ENCODE measurements around the gene DDX25.

DDX25 gene

DNA sequence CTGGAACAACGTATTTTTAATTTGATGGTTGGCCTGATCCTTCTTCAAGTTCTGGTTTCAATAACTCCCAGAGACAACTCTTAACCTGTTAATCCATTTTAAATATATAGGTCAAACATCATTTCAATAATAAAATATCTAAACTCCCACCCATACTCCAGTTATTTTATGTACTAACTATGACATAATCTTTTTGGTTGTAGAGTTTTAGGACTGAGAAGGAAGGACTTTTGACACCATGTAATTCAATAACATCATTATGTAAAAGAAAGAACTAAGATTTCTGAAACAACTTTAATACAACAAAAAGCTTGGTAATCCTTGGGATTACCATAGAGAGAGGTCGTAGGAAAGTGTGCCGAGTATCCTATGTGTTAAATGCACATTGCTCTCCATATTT lies 73.0 kb downstream of the DDX25 start:
- no peak for DNase-seq (ENCODE audit: low read depth in 2 of 2)

- DNase-seq (ENCODE audit: low read depth in 2 of 2), result no peak
These were observed 73.9 kb downstream of the DDX25 start for GRCh38 chr11:125978181-125978716.

All from stimulated activated CD8-positive, alpha-beta memory T cell treated with anti-CD3 and anti-CD28 coated beads, Interleukin-15, amount 100 ng/mL, for 48 hours (primary cell).